ENCODE measurements around the gene SMIM44. TPM values are rescaled to one million over a fixed set of nuclear protein-coding genes. Genes with fewer than 3 reads are reported as not detected.

SMIM44 gene
- not detected for total RNA-seq (2013)
- polyA plus RNA-seq (not detected), polyA minus RNA-seq (not detected in 2 replicates), total RNA-seq (0 to 0.12 (median 0) reads per million in 11 experiments)

- H3K4me3 ChIP-seq (replicated peaks in 1 of 3; ENCODE audit: low read depth in 2 of 3, low read length in 3 of 3): no peak within 1 kb of the TSS
- no peaks in the 10 kb centered on the region for H3K27me3 ChIP-seq (ENCODE audit: control insufficient read depth in 2 of 2, insufficient read depth in 2 of 2, low read length in 2 of 2)
- Mint-ChIP-seq H3K4me1 (peaks cover 12% of the 10 kb centered on the region), H3K36me3 (no peaks in the 10 kb centered on the region), H3K9me3 (peaks cover 0 to 6% (median 0%) of the 10 kb centered on the region in 7 donors), H3K27ac (peak within 1 kb of the TSS in 1 of 7 donors; percentile 41), H3K4me3 (no peak within 1 kb of the TSS), H3K27me3 (ENCODE audit: low read depth in 3 of 3) (peaks cover 2 to 12% (median 10%) of the 10 kb centered on the region in 3 donors)
- no peak for TF ChIP-seq CTCF (IDR thresholded peaks at IDR 0.05)
- H3K4me2 ChIP-seq (replicated peaks; ENCODE audit: extremely low read depth, low read length, poor library complexity, severe bottlenecking): no peak within 1 kb of the TSS
- H3K9me3 ChIP-seq (replicated peaks in 1 of 2; ENCODE audit: control insufficient read depth in 1 of 2, insufficient read depth in 1 of 2, low read length in 2 of 2): no peaks in the 10 kb centered on the region
- no peak within 1 kb of the TSS for H2AFZ ChIP-seq (ENCODE audit: insufficient read depth, low read depth, low read length, poor library complexity, severe bottlenecking)
- no peaks in the 10 kb centered on the region for H4K20me1 ChIP-seq (ENCODE audit: insufficient read depth, low read length)
- no peak for DNase-seq
- no peak within 1 kb of the TSS for H3K27ac ChIP-seq (ENCODE audit: low read depth in 1 of 2, low read length in 2 of 2)
- no peak within 1 kb of the TSS for H3K9ac ChIP-seq (ENCODE audit: insufficient read depth, low read length, poor library complexity, severe bottlenecking)
- no peaks in the 10 kb centered on the region for H3K36me3 ChIP-seq (replicated peaks in 1 of 2; ENCODE audit: control insufficient read depth in 1 of 2, insufficient read depth in 2 of 2, low read length in 2 of 2)
- WGBS (ENCODE audit: insufficient coverage): 94% methylated on average over 22 of the region's 33 CpGs
- H3K4me1 ChIP-seq (ENCODE audit: control insufficient read depth in 1 of 2, insufficient read depth in 2 of 2, low read length in 2 of 2): peaks cover 9 to 18% of the 10 kb centered on the region in 2 donors
- intact Hi-C loops (cut with micrococcal nuclease): no loop called here
- no peaks in the 10 kb centered on the region for H3K79me2 ChIP-seq (ENCODE audit: insufficient read depth, low read length)
Observed at GRCh38 chr19:3483226-3483628, at the start of gene SMIM44. SMIM44 (minus strand) TSS chr19:3483441; CDS start chr19:3483403, 38 bp downstream.

GRCh38 chr19:3533033-3533432 is 49.8 kb upstream of the SMIM44 start:
- Histone ChIP-seq H3K9me3 (replicated peaks in 1 of 2; ENCODE audit: control insufficient read depth in 1 of 2, insufficient read depth in 1 of 2, low read length in 2 of 2) (no peaks in the 10 kb centered on the region), H3K79me2 (ENCODE audit: insufficient read depth, low read length) (no peaks in the 10 kb centered on the region), H3K9ac (ENCODE audit: insufficient read depth, low read length, poor library complexity, severe bottlenecking) (no peak overlapping the region), H4K20me1 (ENCODE audit: insufficient read depth, low read length) (peaks cover 31% of the 10 kb centered on the region), H2AFZ (ENCODE audit: insufficient read depth, low read depth, low read length, poor library complexity, severe bottlenecking) (no peak overlapping the region), H3K4me3 (replicated peaks in 1 of 3; ENCODE audit: low read depth in 2 of 3, low read length in 3 of 3) (no peak overlapping the region), H3K36me3 (replicated peaks in 1 of 2; ENCODE audit: control insufficient read depth in 1 of 2, insufficient read depth in 2 of 2, low read length in 2 of 2) (peaks cover 55 to 77% of the 10 kb centered on the region in 2 donors), H3K4me2 (replicated peaks; ENCODE audit: extremely low read depth, low read length, poor library complexity, severe bottlenecking) (no peak overlapping the region), H3K4me1 (ENCODE audit: control insufficient read depth in 1 of 2, insufficient read depth in 2 of 2, low read length in 2 of 2) (peaks cover 0 to 5% of the 10 kb centered on the region in 2 donors), H3K27ac (ENCODE audit: low read depth in 1 of 2, low read length in 2 of 2) (no peak overlapping the region), H3K27me3 (ENCODE audit: control insufficient read depth in 2 of 2, insufficient read depth in 2 of 2, low read length in 2 of 2) (no peaks in the 10 kb centered on the region)
- no peaks in the 10 kb centered on the region for H3K27me3 Mint-ChIP-seq (ENCODE audit: low read depth in 3 of 3)
- 95% methylated on average over 16 of the region's 17 CpGs for WGBS (ENCODE audit: insufficient coverage)
- no peak for TF ChIP-seq CTCF (IDR thresholded peaks at IDR 0.05)
- no peak overlapping the region for H3K27ac Mint-ChIP-seq
- no peak for DNase-seq
- H3K36me3 Mint-ChIP-seq: peaks cover 31 to 47% of the 10 kb centered on the region in 2 donors
- H3K4me1 Mint-ChIP-seq: peaks cover 7% of the 10 kb centered on the region
- intact Hi-C loops (cut with micrococcal nuclease): no loop called here
- H3K4me3 Mint-ChIP-seq: no peak overlapping the region
- H3K9me3 Mint-ChIP-seq: peaks cover 0 to 1% (median 0%) of the 10 kb centered on the region in 7 donors

Measured in CD14-positive monocyte (primary cell).